GM19372 (cell line): ENCODE results near the gene ZDHHC9.

Source experiments
- ATAC-seq: cut with Tn5 transposase; IDR thresholded peaks from one replicate; pipeline ENCODE4 v1.9.1; 2021; ENCODE audit warnings: mild to moderate bottlenecking, low read depth, moderate library complexity; ENCODE audit not compliant: unreplicated experiment

The ZDHHC9 gene

GRCh38 chrX:129823522-129823921 is 20.2 kb downstream of the ZDHHC9 start:
- ATAC-seq, result no peak

GRCh38 chrX:129823115-129823514 is 20.6 kb downstream of the ZDHHC9 start:
- ATAC-seq, result no peak

- ATAC-seq, result no peak
Measured at GRCh38 chrX:129818123-129818522, 25.6 kb downstream of the ZDHHC9 start.

GRCh38 chrX:129813662-129814368 is 29.9 kb downstream of the ZDHHC9 start:
- no peak for ATAC-seq

GRCh38 chrX:129808829-129809796 is 34.6 kb downstream of the ZDHHC9 start:
- no peak for ATAC-seq

- no peak for ATAC-seq
Measured at GRCh38 chrX:129808158-129808828, 35.4 kb downstream of the ZDHHC9 start.

GRCh38 chrX:129804806-129805205 is 38.9 kb downstream of the ZDHHC9 start:
- ATAC-seq, result no peak

GRCh38 chrX:129802863-129803262 is 40.8 kb downstream of the ZDHHC9 start:
- ATAC-seq, result no peak

GRCh38 chrX:129800186-129800585 is 43.5 kb downstream of the ZDHHC9 start:
- ATAC-seq, result no peak

GRCh38 chrX:129798888-129799287 is 44.8 kb downstream of the ZDHHC9 start:
- ATAC-seq, result no peak

- no peak for ATAC-seq
Measured at GRCh38 chrX:129798456-129798855, 45.2 kb downstream of the ZDHHC9 start.

GRCh38 chrX:129797251-129797906 is 46.3 kb downstream of the ZDHHC9 start:
- no peak for ATAC-seq

- no peak for ATAC-seq
Measured at GRCh38 chrX:129795584-129795983, 48.1 kb downstream of the ZDHHC9 start.

GRCh38 chrX:129793604-129794191 is 50.0 kb downstream of the ZDHHC9 start:
- no peak for ATAC-seq

- no peak for ATAC-seq
Measured at GRCh38 chrX:129792586-129793291, 50.9 kb downstream of the ZDHHC9 start.

GRCh38 chrX:129791961-129792570 is 51.6 kb downstream of the ZDHHC9 start:
- no peak for ATAC-seq

GRCh38 chrX:129791336-129791735 is 52.4 kb downstream of the ZDHHC9 start:
- ATAC-seq, result no peak

- ATAC-seq, result no peak
Measured at GRCh38 chrX:129790808-129791207, 52.9 kb downstream of the ZDHHC9 start.

- ATAC-seq, result no peak
Measured at GRCh38 chrX:129790146-129790545, 53.5 kb downstream of the ZDHHC9 start.
